ENCODE data around the gene SGPP1. TPM values are rescaled to one million over a fixed set of nuclear protein-coding genes. Genes with fewer than 3 reads are reported as not detected.

SGPP1 gene
- polyA plus RNA-seq, 1 donor (not counting 4 experiments of a cell fraction or from before 2014, with no cell fraction given), result 28.7 TPM

GRCh38 chr14:63670692-63671091 is 57.2 kb downstream of the SGPP1 start:
- no peaks in the 10 kb centered on the region for H4K20me1 ChIP-seq (ENCODE audit: control insufficient read depth, extremely low read depth, insufficient read depth, low read length)
- no peak overlapping the region for H3K9ac ChIP-seq (ENCODE audit: control insufficient read depth, extremely low read depth, insufficient read depth, low read length)
- H3K27ac ChIP-seq (ENCODE audit: control insufficient read depth, insufficient read depth, low read length), result no peak overlapping the region
- dilution Hi-C loops (cut with MboI; ENCODE audit: extremely low pct_ligation_motif_present, low sequenced_read_pairs), result no loop called here
- TF ChIP-seq, protein P1, sequence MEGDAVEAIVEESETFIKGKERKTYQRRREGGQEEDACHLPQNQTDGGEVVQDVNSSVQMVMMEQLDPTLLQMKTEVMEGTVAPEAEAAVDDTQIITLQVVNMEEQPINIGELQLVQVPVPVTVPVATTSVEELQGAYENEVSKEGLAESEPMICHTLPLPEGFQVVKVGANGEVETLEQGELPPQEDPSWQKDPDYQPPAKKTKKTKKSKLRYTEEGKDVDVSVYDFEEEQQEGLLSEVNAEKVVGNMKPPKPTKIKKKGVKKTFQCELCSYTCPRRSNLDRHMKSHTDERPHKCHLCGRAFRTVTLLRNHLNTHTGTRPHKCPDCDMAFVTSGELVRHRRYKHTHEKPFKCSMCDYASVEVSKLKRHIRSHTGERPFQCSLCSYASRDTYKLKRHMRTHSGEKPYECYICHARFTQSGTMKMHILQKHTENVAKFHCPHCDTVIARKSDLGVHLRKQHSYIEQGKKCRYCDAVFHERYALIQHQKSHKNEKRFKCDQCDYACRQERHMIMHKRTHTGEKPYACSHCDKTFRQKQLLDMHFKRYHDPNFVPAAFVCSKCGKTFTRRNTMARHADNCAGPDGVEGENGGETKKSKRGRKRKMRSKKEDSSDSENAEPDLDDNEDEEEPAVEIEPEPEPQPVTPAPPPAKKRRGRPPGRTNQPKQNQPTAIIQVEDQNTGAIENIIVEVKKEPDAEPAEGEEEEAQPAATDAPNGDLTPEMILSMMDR (optimal IDR thresholded peaks at IDR 0.05 in 1 of 3, IDR thresholded peaks at IDR 0.05 in 1 of 3, conservative IDR thresholded peaks at IDR 0.05 in 1 of 3; ENCODE audit: extremely low read depth in 1 of 3, insufficient read depth in 2 of 3, low read length in 3 of 3), result no peak
- no peak for TF ChIP-seq EZH2 (IDR thresholded peaks at IDR 0.05; ENCODE audit: low read length)
- H3K36me3 ChIP-seq (ENCODE audit: control insufficient read depth in 2 of 2, extremely low read depth in 1 of 2, insufficient read depth in 2 of 2, low read length in 2 of 2), result no peaks in the 10 kb centered on the region
- no peak overlapping the region for H2AFZ ChIP-seq (ENCODE audit: control insufficient read depth, low read length)
- no peaks in the 10 kb centered on the region for H3K9me3 ChIP-seq (ENCODE audit: control insufficient read depth, low read depth, low read length)
- H3K4me1 ChIP-seq (ENCODE audit: control insufficient read depth, extremely low read depth, insufficient read depth, low read length), result peaks cover 4% of the 10 kb centered on the region
- no peaks in the 10 kb centered on the region for H3K9me1 ChIP-seq (ENCODE audit: control insufficient read depth, extremely low read depth, insufficient read depth, low read length)
- no peak overlapping the region for H3K4me2 ChIP-seq (ENCODE audit: control insufficient read depth, extremely low read depth, insufficient read depth, low read depth, low read length)
- DNase-seq (ENCODE audit: low read depth, low spot score) (no peak), FAIRE-seq (no peak)
- H3K4me3 ChIP-seq (ENCODE audit: control insufficient read depth in 2 of 3, extremely low read depth in 1 of 3, insufficient read depth in 2 of 3, low read depth in 1 of 3, low read length in 3 of 3), result no peak overlapping the region
- H3K27me3 ChIP-seq (ENCODE audit: control insufficient read depth, extremely low read depth, insufficient read depth, low read length), result no peaks in the 10 kb centered on the region
- no peaks in the 10 kb centered on the region for H3K79me2 ChIP-seq (ENCODE audit: control insufficient read depth, insufficient read depth, low read length)

DNA sequence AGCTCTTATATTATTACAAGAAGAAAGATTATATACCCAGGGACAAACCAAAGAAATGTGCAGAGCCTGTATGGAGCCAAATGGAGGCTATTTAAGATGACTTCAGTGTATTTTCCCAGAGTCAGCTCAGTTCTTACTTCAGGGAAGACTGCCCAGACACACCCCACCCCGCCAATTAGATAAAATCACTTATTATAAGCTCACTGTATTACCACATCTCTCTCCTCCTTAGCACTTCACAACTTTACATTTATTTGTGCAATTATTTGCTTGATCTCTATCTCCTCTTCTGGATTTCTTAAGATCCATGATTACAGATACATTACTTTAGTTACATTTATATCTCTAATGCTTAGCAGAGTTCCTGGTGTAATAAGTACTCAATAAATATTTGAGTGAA is 61.5 kb downstream of the SGPP1 start:
- Histone ChIP-seq H3K27me3 (ENCODE audit: control insufficient read depth, extremely low read depth, insufficient read depth, low read length) (no peaks in the 10 kb centered on the region), H3K27ac (ENCODE audit: control insufficient read depth, insufficient read depth, low read length) (no peak overlapping the region), H3K9me3 (ENCODE audit: control insufficient read depth, low read depth, low read length) (no peaks in the 10 kb centered on the region), H3K9me1 (ENCODE audit: control insufficient read depth, extremely low read depth, insufficient read depth, low read length) (no peaks in the 10 kb centered on the region), H3K4me1 (ENCODE audit: control insufficient read depth, extremely low read depth, insufficient read depth, low read length) (no peaks in the 10 kb centered on the region), H3K4me2 (ENCODE audit: control insufficient read depth, extremely low read depth, insufficient read depth, low read depth, low read length) (no peak overlapping the region), H3K36me3 (ENCODE audit: control insufficient read depth in 2 of 2, extremely low read depth in 1 of 2, insufficient read depth in 2 of 2, low read length in 2 of 2) (no peaks in the 10 kb centered on the region), H4K20me1 (ENCODE audit: control insufficient read depth, extremely low read depth, insufficient read depth, low read length) (no peaks in the 10 kb centered on the region), H3K9ac (ENCODE audit: control insufficient read depth, extremely low read depth, insufficient read depth, low read length) (no peak overlapping the region), H3K79me2 (ENCODE audit: control insufficient read depth, insufficient read depth, low read length) (no peaks in the 10 kb centered on the region), H2AFZ (ENCODE audit: control insufficient read depth, low read length) (no peak overlapping the region), H3K4me3 (ENCODE audit: control insufficient read depth in 2 of 3, extremely low read depth in 1 of 3, insufficient read depth in 2 of 3, low read depth in 1 of 3, low read length in 3 of 3) (no peak overlapping the region)
- dilution Hi-C loops (cut with MboI; ENCODE audit: extremely low pct_ligation_motif_present, low sequenced_read_pairs), result no loop called here
- TF ChIP-seq EZH2 (IDR thresholded peaks at IDR 0.05; ENCODE audit: low read length), result no peak
- TF ChIP-seq, protein P1 (optimal IDR thresholded peaks at IDR 0.05 in 1 of 3, IDR thresholded peaks at IDR 0.05 in 1 of 3, conservative IDR thresholded peaks at IDR 0.05 in 1 of 3; ENCODE audit: extremely low read depth in 1 of 3, insufficient read depth in 2 of 3, low read length in 3 of 3), result no peak
- FAIRE-seq, result no peak
- no peak for DNase-seq (ENCODE audit: low read depth, low spot score)
